Measurements from ENCODE around the gene FRRS1.

The FRRS1 gene

GRCh38 chr1:99782920-99783319, 16.5 kb upstream of the FRRS1 start:
- DNase-seq (ENCODE audit: low read depth): no peak
- TF ChIP-seq CTCF (IDR thresholded peaks at IDR 0.05; ENCODE audit: low read depth, low read length, missing control alignments): no peak
- H3K4me3 ChIP-seq (ENCODE audit: low read depth, low read length): no peak overlapping the region

DNA sequence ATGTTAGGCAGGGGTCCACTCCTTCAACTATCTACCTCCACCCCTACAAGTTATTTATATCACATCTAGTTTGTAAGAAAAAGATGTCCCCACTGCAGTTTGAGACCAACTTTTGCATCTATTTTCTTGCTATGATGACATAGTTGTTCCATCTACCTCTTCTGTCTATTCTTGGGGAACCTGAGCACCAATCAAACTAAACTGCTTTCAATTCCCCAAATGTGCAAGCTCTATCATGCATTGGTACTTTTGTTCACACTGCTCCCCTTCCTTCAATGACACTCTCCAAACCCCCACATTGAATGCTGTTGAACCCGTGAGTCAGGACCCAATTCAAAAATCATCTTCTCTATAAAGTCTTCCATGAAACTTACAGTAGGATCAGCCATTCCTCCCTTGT, 16.0 kb upstream of the FRRS1 start:
- no peak for DNase-seq (ENCODE audit: low read depth)
- TF ChIP-seq CTCF (IDR thresholded peaks at IDR 0.05; ENCODE audit: low read depth, low read length, missing control alignments): no peak
- H3K4me3 ChIP-seq (ENCODE audit: low read depth, low read length): no peak overlapping the region

DNA sequence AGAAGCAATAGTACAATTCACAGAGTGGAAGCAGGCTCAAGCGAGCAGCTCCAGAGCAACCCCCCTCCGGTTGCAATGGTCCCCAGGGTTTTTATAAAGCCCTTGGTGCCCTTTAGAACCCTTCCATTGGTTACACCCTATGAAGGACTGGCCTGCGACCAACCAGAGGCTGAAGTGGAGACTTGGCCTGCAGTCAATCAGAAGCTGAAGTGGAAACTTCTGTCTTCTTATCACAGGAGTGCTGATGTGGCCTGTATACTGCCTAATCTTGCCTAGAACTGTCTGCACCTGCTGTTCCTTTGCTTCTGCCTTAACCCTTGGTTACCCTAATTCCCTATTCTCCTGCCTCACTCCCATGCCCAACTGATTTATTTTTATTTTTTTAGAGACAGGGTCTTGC, 15.4 kb upstream of the FRRS1 start:
- DNase-seq (ENCODE audit: low read depth): no peak
- TF ChIP-seq CTCF (IDR thresholded peaks at IDR 0.05; ENCODE audit: low read depth, low read length, missing control alignments): no peak
- no peak overlapping the region for H3K4me3 ChIP-seq (ENCODE audit: low read depth, low read length)

DNA sequence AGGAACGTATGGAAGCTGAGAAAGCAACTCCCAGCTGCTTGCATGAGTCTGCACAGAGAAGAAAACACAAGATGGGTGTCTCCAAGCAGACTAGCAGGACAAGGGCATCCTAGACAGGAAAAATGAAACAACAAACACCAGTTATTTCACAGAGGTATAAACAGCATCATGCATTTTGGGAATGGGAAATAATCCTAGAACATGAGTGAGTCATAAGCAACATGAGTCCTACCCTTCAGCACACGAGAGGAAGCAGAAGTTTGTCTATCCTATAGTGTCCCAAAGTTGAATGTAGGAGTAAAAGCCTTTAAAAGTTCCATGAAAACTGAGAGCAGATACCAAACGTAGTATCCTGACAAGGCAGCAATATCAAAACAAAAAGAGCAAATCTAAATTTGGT, 11.3 kb upstream of the FRRS1 start:
- TF ChIP-seq CTCF (IDR thresholded peaks at IDR 0.05; ENCODE audit: low read depth, low read length, missing control alignments): no peak
- H3K4me3 ChIP-seq (ENCODE audit: low read depth, low read length): no peak overlapping the region
- DNase-seq (ENCODE audit: low read depth): no peak

DNA sequence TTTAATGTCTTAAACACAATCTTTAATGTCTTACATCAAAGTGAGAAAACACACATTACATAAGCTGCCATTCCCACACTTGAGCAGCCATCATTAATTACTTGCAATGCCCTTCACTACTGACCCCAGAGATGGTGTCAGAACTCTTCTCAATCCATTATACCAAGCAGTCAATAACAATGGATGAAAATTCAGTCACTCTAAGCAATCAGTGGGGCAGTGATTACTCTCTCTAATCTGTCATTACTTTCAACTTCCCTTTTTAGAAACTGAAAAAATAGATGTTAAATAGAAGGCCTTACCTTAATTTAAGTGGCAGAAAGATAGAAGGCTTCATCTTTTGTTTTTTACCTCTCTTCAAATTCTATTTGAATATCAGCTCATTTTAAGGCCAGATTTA, 9.7 kb upstream of the FRRS1 start:
- no peak for DNase-seq (ENCODE audit: low read depth)
- no peak for TF ChIP-seq CTCF (IDR thresholded peaks at IDR 0.05; ENCODE audit: low read depth, low read length, missing control alignments)
- H3K4me3 ChIP-seq (ENCODE audit: low read depth, low read length): no peak overlapping the region

DNA sequence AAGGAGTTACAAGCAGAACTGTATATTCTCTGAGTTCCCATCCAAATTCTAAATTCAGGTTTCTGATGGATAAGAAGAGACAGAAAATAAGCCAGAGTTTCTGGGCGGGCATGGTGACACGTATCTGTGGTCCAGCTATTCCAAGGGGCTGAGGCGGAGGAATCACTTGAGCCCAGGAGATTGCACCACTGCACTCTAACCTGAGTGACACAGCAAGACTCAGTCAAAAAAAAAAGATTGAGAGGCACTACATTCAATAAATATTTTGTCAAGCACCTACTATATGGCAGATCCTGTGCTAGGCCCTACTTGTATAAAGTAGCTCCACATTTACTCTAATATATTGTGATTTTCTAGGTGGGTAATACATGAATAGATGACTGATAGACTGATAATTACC, 6.4 kb upstream of the FRRS1 start:
- no peak for DNase-seq (ENCODE audit: low read depth)
- TF ChIP-seq CTCF (IDR thresholded peaks at IDR 0.05; ENCODE audit: low read depth, low read length, missing control alignments): no peak
- no peak overlapping the region for H3K4me3 ChIP-seq (ENCODE audit: low read depth, low read length)

- DNase-seq (ENCODE audit: low read depth): no peak
- no peak for TF ChIP-seq CTCF (IDR thresholded peaks at IDR 0.05; ENCODE audit: low read depth, low read length, missing control alignments)
- no peak overlapping the region for H3K4me3 ChIP-seq (ENCODE audit: low read depth, low read length)
These were observed 5.1 kb upstream of the FRRS1 start for GRCh38 chr1:99771513-99771918.
